NCI-H2171 (cell line): ENCODE measurements around the gene PRDM16.

Source experiments
- DNase-seq: peaks from one replicate; lab custom pipeline; 2025; lab: John Stamatoyannopoulos, UW

Gene PRDM16

DNA sequence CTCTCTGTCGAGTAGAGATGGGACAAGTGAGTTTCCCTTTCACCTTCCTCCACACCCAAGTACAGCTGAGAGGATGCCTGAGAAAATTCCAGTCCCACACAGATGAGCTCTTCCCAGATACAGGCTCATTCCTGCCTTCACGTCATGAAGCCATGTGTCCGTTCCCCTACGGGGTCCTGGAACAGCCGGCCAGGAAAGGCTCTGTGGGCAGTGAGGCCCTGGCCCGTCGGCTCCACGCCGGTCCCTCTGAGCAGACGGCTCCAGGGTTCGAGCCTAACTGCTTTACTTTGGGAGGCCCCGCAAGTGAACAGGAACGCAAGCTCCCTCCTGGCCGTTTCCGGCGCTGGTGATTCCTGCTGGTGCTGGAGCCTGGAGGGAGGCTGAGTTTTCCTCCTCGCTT is 328.3 kb downstream of the PRDM16 start:
- DNase-seq: no peak

DNA sequence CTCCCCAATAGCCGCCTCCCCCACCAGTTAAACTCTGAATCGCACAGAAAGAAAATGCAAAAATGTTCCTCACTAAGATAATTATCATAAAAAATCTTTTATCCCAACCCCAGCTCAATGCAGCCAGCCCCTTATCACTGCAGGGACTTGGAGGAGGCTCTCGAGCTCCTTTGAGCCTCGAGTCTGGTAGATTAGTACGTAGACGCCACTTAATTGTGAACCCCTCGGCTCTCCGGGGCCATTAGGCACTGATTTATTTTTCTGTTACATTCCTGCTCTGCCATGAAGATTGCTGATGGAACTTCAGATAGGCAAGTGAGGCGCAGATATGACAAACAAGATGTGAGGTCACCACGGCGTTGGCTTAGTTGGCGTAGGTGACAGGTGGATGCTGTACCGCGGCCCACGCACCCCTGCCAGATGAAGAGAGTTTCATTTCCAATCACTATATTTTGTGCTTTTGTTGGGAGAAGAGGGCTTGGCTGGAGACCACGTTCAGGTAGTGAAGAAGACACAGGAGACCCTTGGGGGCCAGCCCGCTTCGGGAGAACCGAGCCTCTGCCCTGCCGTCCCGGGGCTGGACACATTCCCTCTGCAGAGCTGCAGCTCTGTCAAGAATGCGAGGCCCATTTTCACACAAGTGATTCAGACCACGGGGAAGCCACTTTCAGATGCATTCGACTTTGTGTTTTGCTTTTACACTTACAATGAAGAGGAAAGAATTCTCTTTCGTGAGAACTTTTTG is 329.6 kb downstream of the PRDM16 start:
- no peak for DNase-seq

DNA sequence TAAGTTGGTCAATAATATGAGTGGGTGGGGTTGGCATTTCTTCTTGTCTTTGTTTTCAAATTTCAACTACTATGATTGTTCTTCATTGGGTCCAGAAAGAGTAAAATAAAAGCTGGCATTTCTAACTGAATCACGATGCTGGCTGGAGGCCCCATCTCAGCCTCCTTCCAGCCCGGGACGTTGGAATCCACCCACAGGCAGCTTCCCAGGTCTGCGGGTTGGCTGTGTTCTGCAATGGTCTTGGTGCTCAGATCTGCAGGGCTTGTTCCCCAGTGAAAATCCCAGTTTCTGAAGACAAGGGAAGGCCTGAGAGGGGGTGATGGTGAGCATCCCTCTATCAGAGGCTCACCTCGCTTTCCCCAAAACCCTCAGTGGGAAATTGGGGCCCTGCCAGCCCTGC is 330.7 kb downstream of the PRDM16 start:
- DNase-seq: no peak

DNA sequence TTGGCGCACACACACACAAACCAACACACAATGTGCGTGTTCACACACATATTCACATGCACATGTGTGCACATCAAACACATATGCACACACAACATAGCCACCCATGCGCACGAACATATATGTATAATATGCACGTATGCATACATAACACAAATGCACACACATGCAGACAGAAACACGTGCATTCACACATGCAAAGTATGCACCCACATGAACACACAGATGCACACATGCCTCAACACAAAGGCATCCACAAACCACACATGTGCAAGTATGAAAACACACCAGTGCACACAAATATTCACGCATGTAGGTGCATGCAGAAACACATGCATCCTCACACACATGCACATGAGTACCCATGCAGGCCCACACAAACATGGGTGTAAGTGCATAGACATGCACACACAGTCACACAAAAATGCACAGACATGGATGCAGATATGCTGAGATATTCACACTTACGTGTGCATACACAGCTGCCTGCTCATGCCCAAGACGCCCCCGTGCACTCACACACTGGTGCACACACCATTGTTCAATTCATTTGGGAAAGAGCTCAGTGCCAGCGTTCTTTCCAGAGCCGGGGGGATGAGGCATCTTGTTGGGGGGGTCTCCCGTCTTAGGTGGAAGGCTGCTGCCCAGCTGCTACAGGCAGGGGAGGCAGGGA is 332.7 kb downstream of the PRDM16 start:
- no peak for DNase-seq

DNA sequence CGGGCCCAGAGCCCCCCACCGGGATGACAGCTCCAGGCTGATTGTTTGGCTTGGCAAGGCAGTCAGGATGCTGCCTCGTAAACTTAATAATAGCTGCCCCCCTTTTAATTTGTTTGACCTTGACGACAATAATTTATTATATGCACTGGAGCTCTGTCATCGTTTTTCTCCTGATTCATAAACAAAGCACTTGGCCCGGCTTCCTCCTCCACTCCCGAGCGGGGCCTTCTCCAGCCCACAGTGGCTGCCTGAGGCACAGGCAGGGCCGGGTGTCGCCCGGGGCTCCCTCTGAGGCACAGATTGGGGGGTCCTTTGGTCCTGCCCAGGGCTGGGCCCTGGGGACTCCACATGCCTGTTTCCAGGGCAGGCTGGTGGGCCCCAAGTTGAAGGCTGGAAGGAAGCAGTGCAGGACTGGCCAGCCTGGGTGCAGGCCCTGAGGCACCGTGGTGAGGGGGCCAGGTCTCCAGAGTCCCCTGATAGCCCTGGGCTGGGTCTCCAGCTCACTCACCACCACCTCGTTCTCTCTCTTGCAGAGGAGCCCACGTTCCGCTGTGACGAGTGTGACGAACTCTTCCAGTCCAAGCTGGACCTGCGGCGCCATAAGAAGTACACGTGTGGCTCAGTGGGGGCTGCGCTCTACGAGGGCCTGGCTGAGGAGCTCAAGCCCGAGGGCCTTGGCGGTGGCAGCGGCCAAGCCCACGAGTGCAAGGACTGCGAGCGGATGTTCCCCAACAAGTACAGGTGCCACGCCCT is 333.4 kb downstream of the PRDM16 start:
- DNase-seq: no peak

DNA sequence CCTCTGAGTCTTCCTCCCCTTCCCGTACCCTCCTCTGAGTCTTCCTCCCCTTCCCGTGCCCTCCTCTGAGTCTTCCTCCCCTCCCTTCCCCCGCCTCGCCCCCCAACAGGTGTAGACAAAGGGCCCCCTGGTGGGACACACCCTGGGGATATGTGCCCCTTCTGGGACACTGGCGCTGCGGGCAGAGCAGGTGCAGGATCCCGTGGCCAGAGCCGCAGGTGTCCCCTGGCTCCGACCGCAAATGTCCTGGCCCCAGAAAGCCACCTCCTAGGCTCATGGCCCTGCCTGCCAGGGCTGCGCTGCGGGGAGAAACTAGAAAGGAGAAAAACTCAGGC is 334.0 kb downstream of the PRDM16 start:
- DNase-seq: no peak

DNA sequence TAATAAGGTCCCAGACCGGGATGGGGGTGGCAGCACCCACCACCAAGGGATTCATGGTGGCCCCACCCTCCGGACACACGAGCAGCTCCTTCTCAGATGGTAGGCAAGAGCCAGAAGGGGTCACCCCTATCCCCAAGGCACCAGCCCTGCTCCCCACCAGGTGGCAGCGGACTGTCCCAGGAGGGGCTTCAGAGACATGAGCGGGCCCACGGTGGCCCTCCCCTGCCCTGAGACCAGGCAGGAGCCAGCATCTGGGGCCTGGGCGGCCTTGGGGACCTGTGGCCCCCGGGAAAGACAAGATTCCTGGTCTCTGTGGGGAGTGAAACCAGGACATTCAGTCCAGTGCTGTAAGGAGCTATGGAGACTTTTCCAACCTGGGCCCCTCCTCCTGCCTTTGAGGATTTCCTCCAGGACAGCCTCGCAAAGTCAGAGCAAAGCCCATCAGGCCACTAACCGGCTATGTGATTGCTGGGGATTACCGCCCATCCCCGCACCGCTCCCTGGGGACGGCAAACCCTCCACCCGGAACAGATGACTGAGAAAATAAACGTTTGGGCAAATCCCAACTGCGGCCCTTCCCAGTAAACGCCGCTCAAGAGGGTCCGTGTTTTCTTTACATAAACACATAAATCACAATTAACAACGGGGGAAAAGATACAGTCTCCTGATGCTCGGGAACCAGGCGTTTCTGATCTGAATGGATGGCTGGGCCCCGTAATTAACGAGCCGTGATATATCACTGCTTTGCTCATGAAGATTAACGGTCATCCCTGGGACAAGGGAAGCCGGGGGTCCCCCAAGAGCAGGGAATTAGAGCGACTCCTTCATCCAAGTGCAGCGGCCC is 334.6 kb downstream of the PRDM16 start:
- peak; percentile 31 for DNase-seq

DNA sequence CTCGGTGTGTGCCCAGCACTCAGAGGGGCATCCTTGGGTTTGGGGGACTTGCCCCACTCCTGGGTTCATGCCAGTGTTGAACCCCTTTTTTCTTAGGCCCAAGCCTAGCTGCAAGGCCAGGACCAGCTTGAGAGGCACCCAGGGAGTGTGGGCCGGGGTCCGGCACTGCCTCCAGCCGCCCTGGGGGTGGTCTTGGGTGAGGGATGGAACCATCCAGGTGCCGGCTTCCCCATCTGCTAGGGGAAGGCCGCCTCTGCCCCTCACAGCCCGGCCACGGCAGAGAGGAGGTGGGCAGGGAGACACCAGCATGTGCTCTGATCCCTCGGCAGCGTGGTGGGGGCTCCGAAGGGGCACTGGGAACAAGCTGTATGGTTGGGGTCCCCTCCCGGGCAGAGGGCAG is 335.3 kb downstream of the PRDM16 start:
- DNase-seq: no peak

DNA sequence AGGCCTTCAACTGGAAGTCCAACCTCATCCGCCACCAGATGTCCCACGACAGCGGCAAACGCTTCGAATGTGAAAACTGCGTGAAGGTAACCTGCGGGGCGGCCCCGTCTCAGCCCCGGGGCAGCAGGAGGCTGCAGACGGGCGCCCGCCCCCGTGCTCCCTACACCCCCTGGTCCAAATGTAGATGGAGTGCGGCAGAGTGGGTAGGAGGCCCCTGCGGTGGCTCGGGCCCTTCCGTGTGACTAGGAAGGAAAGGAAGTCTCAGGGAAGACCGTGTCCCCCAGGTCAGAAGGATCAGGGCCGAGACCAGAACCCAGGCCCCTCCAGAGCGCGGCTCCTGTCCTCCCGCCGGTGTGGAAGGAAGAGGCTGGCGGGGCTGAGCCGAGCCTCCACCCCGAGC is 335.8 kb downstream of the PRDM16 start:
- DNase-seq: no peak

DNA sequence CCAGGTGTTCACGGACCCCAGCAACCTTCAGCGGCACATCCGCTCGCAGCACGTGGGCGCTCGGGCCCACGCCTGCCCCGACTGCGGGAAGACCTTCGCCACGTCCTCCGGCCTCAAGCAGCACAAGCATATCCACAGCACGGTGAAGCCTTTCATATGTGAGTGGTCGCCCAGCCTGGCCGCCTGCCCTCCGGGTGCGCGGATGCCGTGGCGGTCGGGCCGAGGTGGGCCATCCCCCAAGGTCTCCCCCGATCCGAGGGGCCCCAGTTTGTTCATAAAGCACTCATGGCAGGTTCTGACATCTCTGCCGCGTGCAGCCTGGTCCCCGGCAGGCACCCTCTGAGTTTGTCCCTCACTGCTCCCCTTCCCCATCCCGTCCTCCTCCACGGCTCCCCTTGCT is 336.5 kb downstream of the PRDM16 start:
- DNase-seq: no peak

DNA sequence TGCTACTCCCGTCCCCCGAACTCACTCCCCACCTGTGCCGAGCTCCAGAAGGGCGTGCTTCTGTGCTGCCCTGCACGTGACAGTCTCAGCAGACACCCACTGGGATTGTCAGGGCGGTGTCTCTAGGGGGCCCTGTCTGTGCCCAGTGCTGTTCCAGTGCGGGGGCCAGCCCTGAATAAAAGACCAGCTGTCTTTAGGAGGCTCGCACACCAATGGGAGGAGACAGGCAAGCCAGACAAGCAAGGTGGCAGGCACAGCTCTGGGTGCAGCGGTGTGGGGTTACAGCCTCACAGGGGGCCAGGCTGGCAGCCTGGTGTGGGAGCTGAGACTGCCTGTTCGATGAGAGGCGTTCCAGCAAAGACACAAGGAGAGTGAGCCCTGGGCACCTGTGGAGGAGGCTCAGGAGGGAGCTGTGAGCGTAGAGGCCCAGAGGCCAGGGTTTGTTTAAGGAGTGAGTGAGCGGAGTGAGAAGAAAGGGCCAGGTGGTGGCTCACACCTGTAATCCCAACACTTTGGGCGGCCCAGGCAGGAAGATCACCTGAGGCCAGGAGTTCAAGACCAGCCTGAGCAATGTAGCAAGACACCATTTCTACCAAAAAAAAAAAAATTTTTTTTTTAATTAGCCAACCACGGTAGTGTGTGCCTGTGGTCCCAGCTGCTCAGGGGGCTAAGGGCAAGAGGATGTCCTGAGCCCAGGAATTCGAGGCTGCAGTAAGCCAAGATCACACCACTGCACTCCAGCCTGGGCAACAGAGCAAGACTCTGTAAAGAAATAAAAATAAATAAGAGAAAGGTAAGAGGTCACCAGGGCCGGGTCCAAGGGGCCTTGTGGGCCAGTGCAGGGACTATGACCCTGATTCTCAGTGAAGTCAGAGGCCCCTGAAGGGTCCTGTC is 337.2 kb downstream of the PRDM16 start:
- DNase-seq: peak; percentile 86

DNA sequence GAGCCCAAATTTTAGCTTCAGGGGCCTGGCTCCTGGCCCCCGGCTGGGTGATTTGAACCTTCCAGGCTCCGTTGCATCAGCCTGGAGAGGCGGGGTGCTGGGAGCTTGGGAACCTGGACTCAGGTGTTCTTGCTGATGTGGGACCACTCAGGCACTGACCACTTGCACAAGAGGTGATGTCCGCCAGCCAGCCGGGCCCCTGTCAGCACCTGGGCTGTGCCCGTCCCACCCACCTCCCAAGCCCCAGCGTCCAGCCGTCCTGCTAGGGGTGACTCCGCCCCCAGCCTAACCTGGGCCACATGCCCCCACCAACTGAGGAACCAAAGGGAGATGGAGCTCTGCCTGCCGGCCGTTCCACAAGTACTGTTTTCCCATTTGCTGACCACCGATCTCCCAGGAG is 338.0 kb downstream of the PRDM16 start:
- DNase-seq: no peak

DNA sequence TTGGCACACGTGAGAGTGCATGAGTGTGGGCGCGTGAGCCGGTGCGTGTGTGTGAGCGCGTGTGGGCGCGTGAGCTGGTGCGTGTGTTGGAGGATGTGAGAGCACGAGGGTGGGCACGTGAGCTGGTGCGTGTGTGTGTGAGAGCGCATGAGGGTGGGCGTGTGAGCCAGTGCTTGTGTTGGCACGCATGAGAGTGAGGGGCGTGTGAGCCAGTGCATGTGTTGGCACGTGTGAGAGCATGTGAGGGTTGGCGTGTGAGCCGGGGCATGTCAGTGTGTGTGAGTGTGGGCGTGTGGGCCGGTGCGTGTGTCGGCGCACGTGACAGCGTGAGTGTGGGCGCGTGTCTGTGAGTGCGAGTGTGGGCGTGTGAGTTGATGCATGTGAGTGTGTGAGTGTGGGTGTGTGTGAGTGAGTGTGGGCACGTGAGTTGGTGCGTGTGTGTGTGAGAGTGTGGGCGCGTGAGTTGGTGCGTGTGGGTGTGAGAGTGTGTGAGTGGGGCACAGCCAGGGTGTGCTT is 339.8 kb downstream of the PRDM16 start:
- no peak for DNase-seq

DNA sequence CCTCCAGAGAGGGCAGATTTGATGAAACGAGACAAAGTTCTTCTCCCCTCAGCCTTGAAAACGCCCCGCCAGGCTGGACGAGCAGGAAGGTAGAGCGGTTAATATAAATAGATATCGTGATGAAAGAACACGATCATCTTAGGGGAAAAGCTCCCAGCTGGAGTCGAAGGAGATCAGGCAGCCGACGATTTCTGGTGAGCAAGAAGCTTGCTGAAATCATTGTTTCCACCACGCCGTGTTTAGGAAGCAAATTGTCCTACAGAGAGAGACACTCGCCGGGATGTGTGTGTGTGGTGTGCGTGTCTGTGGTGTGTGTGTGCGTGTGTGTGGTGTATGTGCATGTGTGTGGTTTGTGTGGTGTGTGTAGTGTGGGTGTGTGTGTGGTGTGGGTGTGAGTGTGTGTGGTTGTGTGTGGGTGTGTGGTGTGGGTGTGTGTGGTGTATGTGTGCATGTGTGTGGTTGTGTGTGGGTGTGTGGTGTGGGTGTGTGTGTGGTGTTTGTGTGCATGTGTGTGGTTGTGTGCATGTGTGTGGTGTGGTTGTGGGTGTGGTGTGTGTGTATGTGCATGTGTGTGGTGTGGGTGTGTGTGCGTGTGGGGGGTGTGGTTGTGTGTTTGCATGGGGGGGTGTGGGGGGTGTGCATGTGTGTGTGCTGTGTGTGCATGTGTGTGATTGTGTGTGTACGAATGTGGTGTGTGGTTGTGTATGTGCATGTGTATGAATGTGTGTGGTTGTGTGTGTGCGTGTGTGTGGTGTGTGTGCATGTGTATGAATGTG is 340.6 kb downstream of the PRDM16 start:
- no peak for DNase-seq

DNA sequence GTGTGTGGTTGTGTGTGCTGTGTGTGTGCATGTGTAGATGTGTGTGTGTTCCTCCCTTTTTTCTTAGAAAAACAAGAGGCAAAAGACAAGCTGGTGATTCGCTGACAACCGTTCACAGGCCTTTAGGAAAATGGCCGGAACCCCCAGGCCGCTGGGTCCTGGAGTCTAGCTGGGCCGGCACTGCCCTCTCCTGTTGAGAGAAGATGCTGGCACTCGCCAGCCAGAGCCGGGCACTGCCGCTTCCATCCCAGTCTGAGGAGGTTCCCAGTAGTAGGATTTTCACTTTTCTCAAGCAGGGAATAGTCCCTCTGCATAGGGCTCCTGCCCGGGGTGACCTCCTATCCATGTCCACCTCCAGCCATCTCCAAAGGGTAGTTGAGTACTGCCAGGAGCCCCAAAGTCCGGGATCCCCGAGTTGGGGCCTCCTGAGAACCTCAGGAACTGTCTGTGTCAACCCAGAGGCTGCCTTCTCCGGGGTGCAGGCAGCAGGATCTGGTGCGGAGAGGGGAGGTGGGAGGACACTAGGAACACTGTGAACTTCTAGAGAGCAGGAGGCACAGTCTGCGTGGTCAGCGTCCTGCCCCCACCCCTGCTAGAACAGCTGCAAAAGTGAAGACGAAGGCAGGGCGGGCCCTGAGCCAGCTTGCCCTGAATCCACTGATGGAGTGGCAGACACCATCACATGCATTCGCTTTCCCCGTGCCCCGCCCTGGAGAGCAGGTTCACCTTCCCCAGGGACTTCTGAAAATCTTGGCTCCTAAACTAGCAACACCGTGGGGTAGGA is 341.3 kb downstream of the PRDM16 start:
- DNase-seq: peak; percentile 64

DNA sequence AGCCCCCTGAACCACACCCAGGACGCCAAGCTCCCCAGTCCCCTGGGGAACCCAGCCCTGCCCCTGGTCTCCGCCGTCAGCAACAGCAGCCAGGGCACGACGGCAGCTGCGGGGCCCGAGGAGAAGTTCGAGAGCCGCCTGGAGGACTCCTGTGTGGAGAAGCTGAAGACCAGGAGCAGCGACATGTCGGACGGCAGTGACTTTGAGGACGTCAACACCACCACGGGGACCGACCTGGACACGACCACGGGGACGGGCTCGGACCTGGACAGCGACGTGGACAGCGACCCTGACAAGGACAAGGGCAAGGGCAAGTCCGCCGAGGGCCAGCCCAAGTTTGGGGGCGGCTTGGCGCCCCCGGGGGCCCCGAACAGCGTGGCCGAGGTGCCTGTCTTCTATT is 342.8 kb downstream of the PRDM16 start:
- DNase-seq: no peak

DNA sequence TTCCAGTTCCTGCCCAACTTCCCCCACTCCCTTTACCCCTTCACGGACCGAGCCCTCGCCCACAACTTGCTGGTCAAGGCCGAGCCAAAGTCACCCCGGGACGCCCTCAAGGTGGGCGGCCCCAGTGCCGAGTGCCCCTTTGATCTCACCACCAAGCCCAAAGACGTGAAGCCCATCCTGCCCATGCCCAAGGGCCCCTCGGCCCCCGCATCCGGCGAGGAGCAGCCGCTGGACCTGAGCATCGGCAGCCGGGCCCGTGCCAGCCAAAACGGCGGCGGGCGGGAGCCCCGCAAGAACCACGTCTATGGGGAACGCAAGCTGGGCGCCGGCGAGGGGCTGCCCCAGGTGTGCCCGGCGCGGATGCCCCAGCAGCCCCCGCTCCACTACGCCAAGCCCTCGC is 343.4 kb downstream of the PRDM16 start:
- no peak for DNase-seq

DNA sequence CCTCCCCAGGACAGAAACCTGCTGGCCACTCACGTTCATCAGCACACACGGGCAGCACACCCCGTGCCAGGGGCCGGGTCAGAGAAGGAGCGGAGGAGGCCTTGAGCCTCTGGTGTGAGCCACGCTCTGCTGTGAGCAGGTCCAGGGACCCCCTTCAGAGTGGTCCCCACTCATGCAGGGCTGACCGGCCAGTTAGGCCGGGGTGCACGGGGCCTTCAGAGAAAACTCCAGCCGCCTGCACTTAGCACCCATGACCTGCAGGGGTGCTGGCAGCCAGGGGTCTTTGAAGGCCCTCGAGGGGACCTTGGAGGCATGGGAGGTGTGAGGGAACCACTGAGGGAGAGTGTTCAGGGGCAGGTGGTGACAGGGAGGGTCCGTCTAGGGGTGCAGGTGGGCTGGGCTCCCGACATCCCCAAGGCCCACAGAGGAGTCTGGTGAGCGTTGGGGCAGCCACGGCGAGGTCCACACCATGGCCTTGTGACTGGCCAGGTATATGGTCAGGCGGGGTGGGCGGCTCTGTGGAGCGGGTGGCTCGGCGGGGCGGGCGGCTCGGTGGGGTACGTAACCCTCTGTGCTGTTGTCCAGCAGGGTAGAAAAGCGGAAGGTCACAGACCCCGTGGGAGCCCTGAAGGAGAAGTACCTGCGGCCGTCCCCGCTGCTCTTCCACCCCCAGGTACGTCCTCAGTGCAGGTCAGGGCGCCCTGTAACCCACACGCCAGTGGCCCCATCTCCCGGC is 345.1 kb downstream of the PRDM16 start:
- no peak for DNase-seq
